HG03460 (cell line): Measurements from ENCODE around the gene ABHD12.
"Not testable (repeated sequence)": the region's sequence is repeated elsewhere in the genome, so short reads cannot be mapped to it uniquely, and the experiment has no call there.

ENCODE experiments used
- ATAC-seq: cut with Tn5 transposase; IDR thresholded peaks from one replicate; pipeline ENCODE4 v1.9.1; 2021; ENCODE audit not compliant: unreplicated experiment

Gene ABHD12

GRCh38 chr20:25278636-25279361 lies 111.8 kb downstream of the ABHD12 start:
- no peak for ATAC-seq

- ATAC-seq = no peak
These were observed 112.6 kb downstream of the ABHD12 start for GRCh38 chr20:25277941-25278521.

DNA sequence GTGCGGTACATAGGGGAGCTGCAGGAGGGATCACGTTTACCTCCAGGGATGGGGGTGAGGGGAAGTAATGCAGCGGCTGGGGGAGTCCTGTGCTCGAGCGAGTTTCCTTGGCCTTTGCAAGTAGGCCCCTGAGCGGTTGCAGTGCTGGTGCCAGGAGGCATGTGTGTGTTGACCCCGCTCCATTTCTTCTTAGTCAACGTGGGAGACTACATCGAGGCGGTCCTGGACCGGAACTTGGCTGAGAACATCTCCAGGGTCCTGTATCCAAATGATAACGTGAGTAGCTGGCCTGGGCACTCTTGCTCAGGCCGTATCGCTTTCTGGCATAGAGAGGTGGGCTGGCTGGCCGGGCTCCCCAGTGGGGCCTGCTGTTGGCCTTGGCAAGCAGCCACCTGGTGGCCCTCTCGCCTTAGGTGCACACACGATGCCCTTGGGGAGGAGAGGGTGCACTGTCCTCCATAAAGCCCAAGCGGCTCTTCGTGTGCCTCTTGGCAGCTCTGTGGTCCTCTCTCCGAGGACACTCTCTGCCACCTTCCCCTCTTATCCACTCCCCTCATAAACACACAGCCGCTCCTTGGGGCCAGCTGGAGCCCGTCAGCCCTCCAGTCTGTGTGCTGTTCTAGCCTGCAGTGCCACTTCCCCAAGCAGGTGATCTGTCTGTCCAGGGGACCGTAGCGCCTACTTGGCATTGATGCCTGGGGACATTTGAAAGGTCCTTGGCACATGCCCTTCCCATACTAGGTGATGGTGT lies 113.4 kb downstream of the ABHD12 start:
- ATAC-seq = no peak

GRCh38 chr20:25276533-25277050 lies 114.0 kb downstream of the ABHD12 start:
- ATAC-seq = no peak

DNA sequence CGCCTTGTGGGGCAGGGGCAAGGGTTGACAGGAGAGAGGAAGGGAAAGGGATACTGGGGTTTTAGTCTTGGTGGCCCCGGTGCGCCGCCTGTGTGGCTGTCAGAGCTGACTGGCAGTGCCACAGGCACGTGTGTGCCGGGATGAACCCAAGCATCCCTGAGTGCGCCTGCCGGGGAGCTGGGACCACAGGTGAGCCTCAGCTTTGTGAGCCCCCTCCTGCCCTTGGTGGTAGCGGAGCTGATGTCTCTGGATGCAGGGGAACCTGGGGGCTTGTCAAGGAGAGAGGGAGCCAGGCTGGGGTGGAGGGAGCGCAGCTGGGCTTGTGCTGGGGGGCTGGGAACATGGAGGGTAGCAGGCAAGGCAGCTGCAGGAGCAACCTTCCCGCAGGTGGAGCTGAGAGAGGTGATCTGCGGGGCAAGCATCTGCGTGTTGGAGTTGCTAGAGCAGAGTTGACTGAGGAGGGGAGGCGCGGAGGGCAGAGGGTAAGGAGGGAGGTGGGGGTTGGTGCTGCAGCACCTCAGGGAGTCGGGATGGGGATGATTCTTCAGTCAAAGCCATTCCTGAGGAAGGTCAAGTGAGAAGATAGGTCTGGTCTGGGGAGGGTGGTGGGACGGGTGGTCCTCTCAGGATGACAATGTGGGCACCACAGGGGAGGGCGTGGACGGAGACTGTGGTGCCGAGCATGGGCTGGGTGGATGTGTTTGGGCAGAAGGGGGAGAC lies 114.7 kb downstream of the ABHD12 start:
- no peak for ATAC-seq

GRCh38 chr20:25274891-25275812 lies 115.5 kb downstream of the ABHD12 start:
- ATAC-seq = no peak

- no peak for ATAC-seq
These were observed 116.2 kb downstream of the ABHD12 start for GRCh38 chr20:25274481-25274880.

DNA sequence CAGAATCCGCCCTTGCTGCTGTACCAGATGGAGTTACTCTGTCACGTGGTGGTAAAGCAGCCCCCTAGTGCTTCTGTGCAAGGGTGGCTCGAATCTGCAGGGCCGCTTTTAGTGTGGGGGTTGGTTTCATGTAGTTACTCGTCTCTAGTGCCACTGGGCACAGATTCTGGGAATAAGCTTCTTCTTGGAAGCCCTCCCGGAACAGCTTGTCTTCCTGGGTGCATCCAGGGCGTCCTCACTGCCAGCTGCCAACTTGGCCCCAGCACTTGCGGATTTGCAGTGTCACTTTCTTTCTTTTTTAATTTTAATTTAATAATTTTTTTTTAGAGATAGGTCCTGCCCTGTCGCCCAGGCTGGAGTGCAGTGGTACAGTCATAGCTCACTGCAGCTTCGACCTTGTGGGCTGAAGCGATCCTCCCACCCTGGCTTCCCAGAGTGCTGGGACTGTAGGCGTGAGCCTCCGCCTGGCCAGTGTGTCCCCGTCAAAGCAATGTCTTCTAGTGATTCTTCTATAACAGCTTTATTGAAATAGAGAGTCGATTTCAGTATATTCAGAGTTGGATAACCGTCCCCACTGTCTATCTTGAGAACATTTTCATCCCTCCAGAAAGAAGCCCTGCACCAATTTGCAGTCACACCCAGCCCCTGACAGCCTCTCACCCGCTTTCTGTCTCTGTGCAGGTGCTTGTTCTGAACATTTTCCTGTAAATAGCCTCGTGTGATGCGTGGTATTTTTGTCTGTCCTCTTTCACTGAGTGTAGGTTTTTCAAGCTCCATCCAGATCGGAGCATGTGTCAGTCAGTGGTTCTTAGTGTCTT lies 116.9 kb downstream of the ABHD12 start:
- no peak for ATAC-seq

- ATAC-seq = no peak
These were observed 117.6 kb downstream of the ABHD12 start for GRCh38 chr20:25273046-25273445.

DNA sequence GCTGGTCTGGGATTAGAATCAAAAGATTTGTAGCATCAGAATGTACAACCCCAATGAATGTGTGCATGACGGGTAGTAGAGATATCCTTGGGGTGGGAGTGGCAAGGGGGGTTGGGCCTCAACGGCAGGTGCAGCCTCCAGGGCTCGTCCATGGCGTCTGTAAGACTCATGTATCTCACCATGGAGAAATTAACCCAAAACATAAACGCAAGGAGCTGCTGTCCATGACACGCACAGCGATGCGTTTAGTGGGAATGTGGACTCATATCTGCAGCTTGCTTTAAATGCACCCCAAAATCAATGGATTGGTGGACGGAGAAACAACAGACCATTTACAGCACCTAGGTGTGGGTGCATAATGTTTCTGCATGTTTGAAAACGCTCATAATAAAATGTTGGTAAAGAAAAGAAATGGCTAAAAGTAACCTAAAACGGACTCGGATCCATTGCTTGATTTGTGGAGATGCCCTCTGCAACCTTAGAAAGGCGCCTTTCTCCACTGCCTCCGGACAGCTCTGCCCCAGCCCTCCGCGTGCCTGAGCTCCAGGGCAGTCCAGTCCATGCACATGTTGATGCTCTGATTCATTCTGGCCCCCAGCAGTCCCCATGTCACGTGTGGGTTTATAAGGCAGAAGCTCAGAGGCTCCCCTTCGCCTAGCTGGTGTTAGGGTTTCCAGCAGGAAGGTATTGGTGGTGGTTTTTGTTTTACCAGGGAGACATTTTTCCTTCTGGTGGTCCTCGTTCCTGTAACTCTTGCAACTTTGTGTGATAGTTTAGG lies 118.2 kb downstream of the ABHD12 start:
- no peak for ATAC-seq

- no peak for ATAC-seq
These were observed 119.0 kb downstream of the ABHD12 start for GRCh38 chr20:25271486-25272222.

DNA sequence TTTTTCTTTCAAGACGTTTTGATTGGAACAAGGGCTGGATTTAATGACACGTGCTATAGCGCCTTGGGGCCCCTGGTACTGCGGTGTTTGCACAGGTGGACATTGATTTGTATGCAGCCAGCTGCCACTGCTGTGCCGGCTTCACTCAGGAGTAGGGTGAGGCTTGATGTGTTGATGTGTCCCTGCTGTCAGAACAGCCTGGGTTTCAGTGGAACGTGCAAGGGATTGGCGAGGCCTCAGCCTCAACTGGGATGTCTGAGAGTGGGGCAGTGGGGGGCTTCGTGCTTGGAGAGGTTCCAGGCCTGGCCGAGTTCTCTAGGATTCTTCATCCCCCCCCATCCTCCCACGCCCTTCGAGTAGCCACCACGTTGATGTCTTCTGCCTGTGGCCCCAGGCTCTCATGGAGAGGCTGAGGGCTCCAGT lies 119.8 kb downstream of the ABHD12 start:
- no peak for ATAC-seq

DNA sequence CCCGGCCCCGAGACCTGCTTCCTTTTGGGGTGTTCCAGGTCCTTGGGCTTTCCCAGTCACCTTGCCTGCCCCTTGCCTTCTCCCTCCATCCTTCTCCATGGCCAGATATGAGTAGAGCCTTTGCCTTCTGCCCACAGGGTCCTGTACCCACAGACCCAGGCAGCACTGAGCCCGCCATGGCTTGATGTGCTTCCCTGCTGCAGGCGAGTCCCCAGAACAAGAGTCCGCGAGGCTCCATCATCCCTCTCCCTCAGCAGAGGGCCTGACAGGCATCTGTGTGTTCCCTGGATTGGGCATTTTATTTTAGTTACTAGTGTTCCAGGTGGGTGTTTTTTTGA lies 120.8 kb downstream of the ABHD12 start:
- ATAC-seq = no peak

- no peak for ATAC-seq
These were observed 121.4 kb downstream of the ABHD12 start for GRCh38 chr20:25269057-25269832.

- not testable (repeated sequence) for ATAC-seq
These were observed 129.7 kb downstream of the ABHD12 start for GRCh38 chr20:25260770-25261437.

- no peak for ATAC-seq
These were observed 130.8 kb downstream of the ABHD12 start for GRCh38 chr20:25259788-25260254.

DNA sequence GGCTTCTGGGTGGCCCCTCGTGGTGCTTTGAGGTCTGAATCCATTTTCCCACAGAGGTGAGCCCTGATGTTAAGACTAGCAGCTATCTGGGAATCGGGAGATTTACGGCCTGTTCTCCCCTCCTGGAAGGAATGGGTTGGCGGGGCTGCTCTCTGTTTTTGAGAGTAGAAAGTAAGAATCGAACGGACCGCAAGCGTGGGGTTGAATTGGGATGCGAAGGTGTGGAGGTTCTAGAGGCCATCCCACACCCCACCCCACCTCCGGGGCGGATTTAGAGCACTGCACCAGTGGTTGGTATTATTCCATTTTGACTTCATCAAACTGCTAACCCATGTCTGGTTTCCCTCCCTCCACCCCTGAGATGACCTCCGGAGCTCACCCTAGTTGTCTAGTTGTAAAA lies 131.3 kb downstream of the ABHD12 start:
- no peak for ATAC-seq
